Measurements from ENCODE around the gene BBS1.
"Not testable (repeated sequence)": the region's sequence is repeated elsewhere in the genome, so short reads cannot be mapped to it uniquely, and the experiment has no call there.

- not testable (repeated sequence) for TF ChIP-seq CTCF (IDR thresholded peaks at IDR 0.05; ENCODE audit: low read depth, low read length, missing input control); SP1 (IDR thresholded peaks at IDR 0.05); RAD21 (IDR thresholded peaks at IDR 0.05); MAX (IDR thresholded peaks at IDR 0.05); TAF1 (conservative IDR thresholded peaks at IDR 0.05); YY1 (IDR thresholded peaks at IDR 0.05); REST (IDR thresholded peaks at IDR 0.05); ATF3 (IDR thresholded peaks at IDR 0.05); JUND (IDR thresholded peaks at IDR 0.05); ZBTB33 (IDR thresholded peaks at IDR 0.05); EGR1 (IDR thresholded peaks at IDR 0.05; ENCODE audit: low read depth in 2 of 2)
Measured at GRCh38 chr11:66540598-66540997, 30.2 kb downstream of the BBS1 start.
